Activated CD4-positive, alpha-beta memory T cell treated with anti-CD3 and anti-CD28 coated beads, Interleukin-2, amount 10 ng/mL, durations not matched to agents 7 days and 5 days (primary cell): ENCODE results near the gene AKNA. TPM values are rescaled to one million over a fixed set of nuclear protein-coding genes. Genes with fewer than 3 reads are reported as not detected.

Source experiments
- CTCF ChIA-PET: fragments of 350-600 bp; sonication (Branson Sonifier 250); formaldehyde crosslinking; loops from one replicate; lab custom pipeline; 2021; ENCODE audit warnings: antibody characterized with exemption, inconsistent platforms; lab: Charles Lee
- POLR2A ChIA-PET: fragments of 350-600 bp; sonication (Branson Sonifier 250); formaldehyde crosslinking; loops from one replicate; lab custom pipeline; 2021; ENCODE audit warnings: antibody characterized with exemption; lab: Charles Lee
- DNase-seq: peaks from one replicate; pipeline ENCODE4 v3.0.0-alpha.2; 2020
- H3K27ac Mint-ChIP-seq: one replicate; pipeline ENCODE4 v1.8.0; 2021; ENCODE audit warnings: mild to moderate bottlenecking, mixed read lengths
- H3K27me3 Mint-ChIP-seq: one replicate; pipeline ENCODE4 v1.8.0; 2021; ENCODE audit warnings: mixed read lengths
- H3K36me3 Mint-ChIP-seq: one replicate; pipeline ENCODE4 v1.8.0; 2021; ENCODE audit warnings: low read depth, mixed read lengths
- H3K4me1 Mint-ChIP-seq: one replicate; pipeline ENCODE4 v1.8.0; 2021; ENCODE audit warnings: mixed read lengths
- H3K4me3 Mint-ChIP-seq: one replicate; pipeline ENCODE4 v1.8.0; 2021; ENCODE audit warnings: mild to moderate bottlenecking, mixed read lengths
- H3K9me3 Mint-ChIP-seq: one replicate; pipeline ENCODE4 v1.8.0; 2021; ENCODE audit warnings: mixed read lengths
- total RNA-seq, 2 experiments: library from RNA; stranded (reverse); gene quantifications; one replicate each; pipeline ENCODE4 v1.2.3, GENCODE V29; 2021

Gene AKNA
- total RNA-seq, 2 experiments from 2014 or later, result 350 to 355 TPM

- ChIA-PET POLR2A (no interaction called here), CTCF (no interaction called here)
- no peaks in the 10 kb centered on the region for H3K36me3 Mint-ChIP-seq
- H3K27me3 Mint-ChIP-seq, result peaks cover 7% of the 10 kb centered on the region
- no peaks in the 10 kb centered on the region for H3K4me1 Mint-ChIP-seq
- H3K27ac Mint-ChIP-seq, result no peak overlapping the region
- H3K4me3 Mint-ChIP-seq, result no peak overlapping the region
- peaks cover 13% of the 10 kb centered on the region for H3K9me3 Mint-ChIP-seq
- DNase-seq, result no peak
Observed at GRCh38 chr9:114296338-114296737, 91.4 kb downstream of the AKNA start.

- no peak overlapping the region for H3K4me3 Mint-ChIP-seq
- no peak for DNase-seq
- H3K9me3 Mint-ChIP-seq, result peaks cover 13% of the 10 kb centered on the region
- no peaks in the 10 kb centered on the region for H3K36me3 Mint-ChIP-seq
- no peak overlapping the region for H3K27ac Mint-ChIP-seq
- no peaks in the 10 kb centered on the region for H3K4me1 Mint-ChIP-seq
- H3K27me3 Mint-ChIP-seq, result peaks cover 7% of the 10 kb centered on the region
- POLR2A ChIA-PET, result no interaction called here
- CTCF ChIA-PET, result interaction anchor here (0.7 to 1.4 kb wide), 2 partner anchors 187 to 203 kb away, joined by 4 to 6 read pairs; no protein-coding TSS in a partner anchor
Observed at GRCh38 chr9:114294664-114295063, 93.1 kb downstream of the AKNA start.

GRCh38 chr9:114291886-114292590 is 95.7 kb downstream of the AKNA start:
- no peaks in the 10 kb centered on the region for H3K4me1 Mint-ChIP-seq
- no peak for DNase-seq
- peaks cover 13% of the 10 kb centered on the region for H3K9me3 Mint-ChIP-seq
- H3K4me3 Mint-ChIP-seq, result no peak overlapping the region
- POLR2A ChIA-PET, result no interaction called here
- H3K36me3 Mint-ChIP-seq, result no peaks in the 10 kb centered on the region
- peaks cover 7% of the 10 kb centered on the region for H3K27me3 Mint-ChIP-seq
- CTCF ChIA-PET, result interaction anchor here (1.0 to 3.3 kb wide), 6 partner anchors 27 to 210 kb away, joined by 3 to 34 read pairs (median 6); partner anchors contain the start of gene COL27A1
- no peak overlapping the region for H3K27ac Mint-ChIP-seq

- H3K27me3 Mint-ChIP-seq, result peaks cover 6% of the 10 kb centered on the region
- no peak overlapping the region for H3K4me3 Mint-ChIP-seq
- no peak overlapping the region for H3K27ac Mint-ChIP-seq
- CTCF ChIA-PET, result interaction anchor here (0.6 to 3.3 kb wide), 24 partner anchors 9 to 1262 kb away, joined by 3 to 34 read pairs (median 4); partner anchors contain the start of gene COL27A1
- H3K9me3 Mint-ChIP-seq, result peaks cover 12% of the 10 kb centered on the region
- no peaks in the 10 kb centered on the region for H3K4me1 Mint-ChIP-seq
- POLR2A ChIA-PET, result interaction anchor here (1.0 kb wide), 1 partner anchor 208 kb away, joined by 5 read pairs; no protein-coding TSS in a partner anchor
- no peaks in the 10 kb centered on the region for H3K36me3 Mint-ChIP-seq
- peak; percentile 73 for DNase-seq
Observed at GRCh38 chr9:114291064-114291474, 96.7 kb downstream of the AKNA start.

GRCh38 chr9:114290561-114290986 is 97.2 kb downstream of the AKNA start:
- no peak overlapping the region for H3K4me3 Mint-ChIP-seq
- peaks cover 10% of the 10 kb centered on the region for H3K9me3 Mint-ChIP-seq
- peaks cover 6% of the 10 kb centered on the region for H3K27me3 Mint-ChIP-seq
- no peaks in the 10 kb centered on the region for H3K36me3 Mint-ChIP-seq
- no peak overlapping the region for H3K27ac Mint-ChIP-seq
- ChIA-PET CTCF (interaction anchor here (0.6 to 3.3 kb wide), 23 partner anchors 9 to 1262 kb away, joined by 3 to 34 read pairs (median 5); partner anchors contain the start of gene COL27A1), POLR2A (interaction anchor here (1.0 kb wide), 1 partner anchor 208 kb away, joined by 5 read pairs; no protein-coding TSS in a partner anchor)
- no peaks in the 10 kb centered on the region for H3K4me1 Mint-ChIP-seq
- DNase-seq, result no peak

- no peak overlapping the region for H3K27ac Mint-ChIP-seq
- ChIA-PET CTCF (interaction anchor here (1.5 to 3.3 kb wide), 8 partner anchors 10 to 207 kb away, joined by 3 to 34 read pairs (median 6); partner anchors contain the start of gene COL27A1), POLR2A (no interaction called here)
- H3K4me3 Mint-ChIP-seq, result no peak overlapping the region
- peaks cover 6% of the 10 kb centered on the region for H3K27me3 Mint-ChIP-seq
- DNase-seq, result no peak
- H3K36me3 Mint-ChIP-seq, result no peaks in the 10 kb centered on the region
- H3K9me3 Mint-ChIP-seq, result peaks cover 4% of the 10 kb centered on the region
- H3K4me1 Mint-ChIP-seq, result no peaks in the 10 kb centered on the region
Observed at GRCh38 chr9:114289571-114290481, 98.0 kb downstream of the AKNA start.

GRCh38 chr9:114289106-114289505 is 98.7 kb downstream of the AKNA start:
- Mint-ChIP-seq H3K4me3 (no peak overlapping the region), H3K9me3 (no peaks in the 10 kb centered on the region), H3K4me1 (no peaks in the 10 kb centered on the region), H3K27ac (no peak overlapping the region), H3K27me3 (peaks cover 6% of the 10 kb centered on the region), H3K36me3 (no peaks in the 10 kb centered on the region)
- no peak for DNase-seq
- ChIA-PET CTCF (interaction anchor here (1.2 to 1.4 kb wide), 2 partner anchors 16 kb away, joined by 3 read pairs; no protein-coding TSS in a partner anchor), POLR2A (no interaction called here)

- POLR2A ChIA-PET, result no interaction called here
- Mint-ChIP-seq H3K27ac (no peak overlapping the region), H3K9me3 (no peaks in the 10 kb centered on the region), H3K36me3 (no peaks in the 10 kb centered on the region), H3K4me3 (no peak overlapping the region), H3K4me1 (no peaks in the 10 kb centered on the region), H3K27me3 (peaks cover 6% of the 10 kb centered on the region)
- CTCF ChIA-PET, result interaction anchor here (0.6 to 1.4 kb wide), 3 partner anchors 15 to 176 kb away, joined by 3 to 5 read pairs (median 3); no protein-coding TSS in a partner anchor
- no peak for DNase-seq
Observed at GRCh38 chr9:114288193-114289091, 99.3 kb downstream of the AKNA start.

- POLR2A ChIA-PET, result no interaction called here
- Mint-ChIP-seq H3K27ac (no peak overlapping the region), H3K4me1 (peaks cover 4% of the 10 kb centered on the region), H3K9me3 (no peaks in the 10 kb centered on the region), H3K4me3 (no peak overlapping the region), H3K36me3 (no peaks in the 10 kb centered on the region), H3K27me3 (peaks cover 1% of the 10 kb centered on the region)
- DNase-seq, result no peak
- CTCF ChIA-PET, result interaction anchor here (1.2 to 1.4 kb wide), 2 partner anchors 15 to 17 kb away, joined by 3 read pairs; no protein-coding TSS in a partner anchor
Observed at GRCh38 chr9:114287763-114288192, 100.0 kb downstream of the AKNA start.

GRCh38 chr9:114287001-114287762 is 100.6 kb downstream of the AKNA start:
- Mint-ChIP-seq H3K4me1 (peaks cover 4% of the 10 kb centered on the region), H3K4me3 (no peak overlapping the region), H3K27me3 (no peaks in the 10 kb centered on the region), H3K27ac (no peak overlapping the region), H3K9me3 (no peaks in the 10 kb centered on the region), H3K36me3 (no peaks in the 10 kb centered on the region)
- ChIA-PET CTCF (interaction anchor here (1.4 to 1.5 kb wide), 2 partner anchors 14 to 179 kb away, joined by 3 read pairs; no protein-coding TSS in a partner anchor), POLR2A (no interaction called here)
- DNase-seq, result no peak

GRCh38 chr9:114286146-114286679 is 101.6 kb downstream of the AKNA start:
- ChIA-PET POLR2A (no interaction called here), CTCF (interaction anchor here (1.5 kb wide), 1 partner anchor 178 kb away, joined by 3 read pairs; no protein-coding TSS in a partner anchor)
- Mint-ChIP-seq H3K4me1 (peaks cover 4% of the 10 kb centered on the region), H3K27ac (no peak overlapping the region), H3K27me3 (no peaks in the 10 kb centered on the region), H3K4me3 (no peak overlapping the region), H3K36me3 (no peaks in the 10 kb centered on the region), H3K9me3 (no peaks in the 10 kb centered on the region)
- DNase-seq, result no peak
